ENCODE data around the gene ADGRF3.

ADGRF3 gene

GRCh38 chr2:26351375-26352090 lies 4.9 kb upstream of the ADGRF3 start:
- FAIRE-seq = no peak
- DNase-seq (ENCODE audit: insufficient read length, low spot score) = no peak
- TF ChIP-seq, protein P1, sequence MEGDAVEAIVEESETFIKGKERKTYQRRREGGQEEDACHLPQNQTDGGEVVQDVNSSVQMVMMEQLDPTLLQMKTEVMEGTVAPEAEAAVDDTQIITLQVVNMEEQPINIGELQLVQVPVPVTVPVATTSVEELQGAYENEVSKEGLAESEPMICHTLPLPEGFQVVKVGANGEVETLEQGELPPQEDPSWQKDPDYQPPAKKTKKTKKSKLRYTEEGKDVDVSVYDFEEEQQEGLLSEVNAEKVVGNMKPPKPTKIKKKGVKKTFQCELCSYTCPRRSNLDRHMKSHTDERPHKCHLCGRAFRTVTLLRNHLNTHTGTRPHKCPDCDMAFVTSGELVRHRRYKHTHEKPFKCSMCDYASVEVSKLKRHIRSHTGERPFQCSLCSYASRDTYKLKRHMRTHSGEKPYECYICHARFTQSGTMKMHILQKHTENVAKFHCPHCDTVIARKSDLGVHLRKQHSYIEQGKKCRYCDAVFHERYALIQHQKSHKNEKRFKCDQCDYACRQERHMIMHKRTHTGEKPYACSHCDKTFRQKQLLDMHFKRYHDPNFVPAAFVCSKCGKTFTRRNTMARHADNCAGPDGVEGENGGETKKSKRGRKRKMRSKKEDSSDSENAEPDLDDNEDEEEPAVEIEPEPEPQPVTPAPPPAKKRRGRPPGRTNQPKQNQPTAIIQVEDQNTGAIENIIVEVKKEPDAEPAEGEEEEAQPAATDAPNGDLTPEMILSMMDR (IDR thresholded peaks at IDR 0.05; ENCODE audit: insufficient read depth, missing control alignments) = no peak

- DNase-seq (ENCODE audit: insufficient read length, low spot score) (no peak), FAIRE-seq (no peak)
- TF ChIP-seq, protein P1 (IDR thresholded peaks at IDR 0.05; ENCODE audit: insufficient read depth, missing control alignments) = no peak
These were observed 3.1 kb upstream of the ADGRF3 start for GRCh38 chr2:26349690-26350089.

DNA sequence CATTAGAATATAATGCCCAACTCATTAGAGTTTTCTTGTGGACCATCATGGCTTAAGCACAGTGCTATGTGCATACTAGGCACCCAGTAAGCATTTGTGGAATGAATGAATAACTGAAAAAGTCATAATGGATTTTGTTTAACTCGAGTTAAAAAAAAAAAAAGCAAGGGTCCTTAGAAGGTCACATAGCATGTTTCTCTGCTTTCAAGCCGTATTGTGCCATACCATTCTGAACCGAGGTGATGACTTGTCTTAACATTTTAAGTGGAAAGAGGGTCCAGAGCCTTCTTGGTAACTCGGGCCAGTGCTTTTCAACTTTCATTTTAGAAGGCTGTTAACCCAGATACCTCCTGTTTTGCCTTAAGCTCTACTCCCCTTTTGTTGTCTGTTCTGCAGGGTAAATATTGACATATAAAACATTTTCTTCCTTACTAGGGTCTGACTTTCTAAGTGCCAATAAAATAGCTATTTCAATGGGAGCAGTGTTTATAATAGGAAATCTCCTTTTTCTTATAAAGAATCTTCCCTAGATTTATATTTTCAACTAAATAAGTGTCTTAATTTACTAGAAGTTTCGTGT lies 787 bp upstream of the ADGRF3 start:
- FAIRE-seq (no peak), DNase-seq (ENCODE audit: insufficient read length, low spot score) (no peak)
- TF ChIP-seq, protein P1 (IDR thresholded peaks at IDR 0.05; ENCODE audit: insufficient read depth, missing control alignments) = no peak

DNA sequence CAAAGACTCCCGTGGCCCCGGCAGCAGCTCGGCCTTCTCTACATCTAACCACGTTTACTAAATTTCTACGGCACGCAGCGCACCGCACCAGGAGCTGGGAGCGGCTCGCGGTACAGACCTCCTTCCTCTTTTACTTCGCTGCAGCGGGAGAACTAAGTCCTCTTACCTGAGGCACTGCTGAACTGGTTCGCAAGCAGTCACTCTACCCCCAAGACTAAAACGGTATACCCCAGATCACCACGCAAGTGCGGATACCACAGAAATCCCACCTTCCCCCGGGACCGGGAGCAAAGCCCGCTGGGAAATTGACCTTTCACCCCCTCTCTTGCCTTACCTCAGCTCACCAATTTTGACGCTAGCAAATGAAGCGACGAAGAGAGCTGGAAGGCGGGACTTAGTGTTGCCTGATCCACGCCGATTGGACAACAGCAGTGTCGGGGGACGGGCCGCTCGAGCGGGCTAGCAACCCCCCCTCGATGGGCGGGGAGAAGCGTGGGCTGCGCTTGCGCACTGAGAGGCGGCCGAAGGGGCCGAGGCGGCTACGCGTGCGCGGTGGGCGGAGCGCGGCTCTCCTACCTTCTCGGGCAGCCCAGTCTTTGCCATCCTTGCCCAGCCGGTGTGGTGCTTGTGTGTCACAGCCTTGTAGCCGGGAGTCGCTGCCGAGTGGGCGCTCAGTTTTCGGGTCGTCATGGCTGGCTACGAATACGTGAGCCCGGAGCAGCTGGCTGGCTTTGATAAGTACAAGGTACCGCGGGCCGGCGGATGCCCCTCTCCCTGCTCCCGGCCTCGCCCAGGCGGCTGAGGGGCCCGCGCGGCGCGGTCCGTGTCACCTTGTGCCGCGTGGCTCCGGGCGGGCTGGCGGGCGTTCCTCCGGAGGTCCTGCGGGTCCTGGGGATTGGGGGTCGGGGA lies 790 bp downstream of the ADGRF3 start, which contains the start of gene SELENOI:
Gene SELENOI, plus strand, starts transcription at position 599 of the 909 bp plus-strand sequence. Its CDS starts 90 bp downstream, at position 689.
- FAIRE-seq = no peak
- TF ChIP-seq, protein P1 (IDR thresholded peaks at IDR 0.05; ENCODE audit: insufficient read depth, missing control alignments) = no peak
- peak; percentile 47 for DNase-seq (ENCODE audit: insufficient read length, low spot score)

GRCh38 chr2:26345283-26345544 lies 1.4 kb downstream of the ADGRF3 start:
- FAIRE-seq (no peak), DNase-seq (ENCODE audit: insufficient read length, low spot score) (no peak)
- TF ChIP-seq, protein P1 (IDR thresholded peaks at IDR 0.05; ENCODE audit: insufficient read depth, missing control alignments) = no peak

- FAIRE-seq = no peak
- no peak for DNase-seq (ENCODE audit: insufficient read length, low spot score)
- TF ChIP-seq, protein P1 (IDR thresholded peaks at IDR 0.05; ENCODE audit: insufficient read depth, missing control alignments) = no peak
These were observed 1.9 kb downstream of the ADGRF3 start for GRCh38 chr2:26344581-26345282.
